ENCODE data around the gene MLH3.
A peak's percentile ranks its signal among the peaks of the same experiment; 100 is the strongest.
"Not testable (repeated sequence)": the region's sequence is repeated elsewhere in the genome, so short reads cannot be mapped to it uniquely, and the experiment has no call there.

The MLH3 gene

GRCh38 chr14:75050852-75051555, at the start of gene MLH3:
MLH3 (minus strand) TSS chr14:75051467; CDS start chr14:75049655, 1,812 bp downstream.
- peak; percentile 76 to 78 for DNase-seq

DNA sequence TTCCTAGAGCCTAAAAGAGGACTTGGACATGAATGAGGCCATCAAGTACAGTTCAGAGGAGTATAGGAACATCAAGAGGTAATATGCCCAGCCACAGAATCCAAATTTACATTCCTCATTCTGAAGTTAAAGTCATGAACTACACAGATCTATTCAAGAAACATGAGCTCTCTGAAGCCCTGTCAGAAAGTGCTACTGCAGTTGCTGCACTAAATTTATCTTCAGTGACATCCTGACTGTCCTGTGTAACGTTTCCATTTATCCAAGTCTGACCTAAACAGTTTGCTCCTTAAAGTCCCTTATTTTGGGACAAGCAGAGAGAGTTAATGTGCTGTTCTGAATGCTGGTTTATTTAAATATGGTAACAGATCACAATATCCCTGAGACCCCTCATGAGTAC, 47.4 kb upstream of the MLH3 start:
- no peak for DNase-seq

DNA sequence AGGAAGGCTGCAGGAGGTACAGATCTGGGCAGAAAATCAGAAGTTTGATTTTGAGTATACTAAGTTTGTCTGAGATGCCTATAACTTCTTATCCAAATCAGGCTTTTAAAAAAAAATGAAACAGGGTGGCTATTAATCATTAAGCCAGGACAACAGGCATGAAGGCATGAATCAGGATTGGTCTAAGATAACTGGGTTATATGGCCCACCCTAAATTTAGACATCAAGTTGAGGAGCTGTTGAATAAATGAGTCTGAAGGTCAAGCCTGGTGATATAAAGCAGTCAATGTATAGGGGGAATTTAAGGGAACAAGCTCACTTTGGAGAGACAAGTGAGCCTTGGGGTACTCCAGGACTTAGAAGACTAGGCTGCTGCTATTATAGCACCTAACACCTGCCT, 46.9 kb upstream of the MLH3 start:
- no peak for DNase-seq

GRCh38 chr14:75096959-75097358, 45.7 kb upstream of the MLH3 start:
- no peak for DNase-seq

- DNase-seq, result no peak
Observed at GRCh38 chr14:75095690-75096089, 44.4 kb upstream of the MLH3 start.

GRCh38 chr14:75094896-75095295, 43.6 kb upstream of the MLH3 start:
- no peak for DNase-seq

GRCh38 chr14:75092698-75093097, 41.4 kb upstream of the MLH3 start:
- no peak for DNase-seq

DNA sequence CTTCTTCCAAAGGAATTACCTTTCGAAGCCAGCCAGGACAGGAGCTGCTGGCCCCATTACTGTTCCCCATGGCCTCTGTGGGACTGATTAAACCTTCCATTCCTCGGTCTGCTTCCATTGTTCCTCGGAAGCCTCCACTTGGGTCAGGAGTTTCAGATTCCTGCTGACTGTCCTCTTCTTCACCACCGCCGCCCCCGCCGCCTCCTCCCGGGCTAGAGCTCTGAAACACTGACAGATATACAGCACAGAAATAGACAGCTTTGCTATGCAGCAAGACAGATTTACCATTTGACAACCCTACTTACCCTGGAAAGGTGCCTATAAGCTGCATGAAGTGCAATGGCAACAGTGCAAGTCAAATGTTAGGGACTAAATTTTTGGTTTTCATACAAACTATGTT, 40.0 kb upstream of the MLH3 start:
- no peak for DNase-seq

- no peak for DNase-seq
Observed at GRCh38 chr14:75090353-75090752, 39.1 kb upstream of the MLH3 start.

DNA sequence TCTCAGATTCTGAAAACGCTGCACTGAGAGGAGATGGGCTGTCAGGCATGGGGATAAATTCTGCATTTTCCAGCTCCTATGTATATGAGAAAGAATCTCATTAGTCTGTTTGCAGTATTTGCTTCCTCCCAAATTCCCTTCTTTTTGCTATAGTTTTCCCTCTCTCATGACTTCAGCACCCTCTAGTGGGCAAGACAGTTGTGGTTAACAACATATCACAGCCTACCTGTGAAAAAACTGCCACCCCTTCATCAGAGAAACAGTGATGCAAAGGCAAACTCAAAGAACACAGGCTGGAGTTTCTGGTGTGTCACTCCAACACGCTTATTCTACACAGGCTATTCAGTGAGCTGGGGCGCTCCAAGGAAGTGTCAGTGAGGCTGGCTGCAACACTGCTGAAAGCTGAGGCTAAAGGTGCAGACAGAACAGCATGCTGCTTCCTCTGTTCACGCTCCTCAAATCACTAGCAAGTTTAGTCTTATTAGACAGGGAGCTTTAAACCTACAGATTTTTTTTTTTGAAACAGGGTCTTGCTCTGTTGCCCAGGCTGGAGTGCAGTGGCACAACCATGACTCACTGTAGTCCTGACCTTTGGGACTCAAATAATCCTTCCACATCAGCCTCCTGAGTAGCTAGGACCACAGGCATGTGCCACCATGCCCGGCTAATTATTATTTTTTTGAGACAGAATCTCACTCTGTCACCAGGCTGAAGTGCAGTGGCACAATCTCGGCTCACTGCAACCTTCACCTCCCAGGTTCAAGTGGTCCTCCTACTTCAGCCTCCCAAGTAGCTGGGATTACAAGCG, 37.5 kb upstream of the MLH3 start:
- peak in 1 of 2 experiments; percentile 25 for DNase-seq

- DNase-seq, result no peak
Observed at GRCh38 chr14:75088153-75088552, 36.9 kb upstream of the MLH3 start.

- DNase-seq, result no peak
Observed at GRCh38 chr14:75084513-75084912, 33.2 kb upstream of the MLH3 start.

DNA sequence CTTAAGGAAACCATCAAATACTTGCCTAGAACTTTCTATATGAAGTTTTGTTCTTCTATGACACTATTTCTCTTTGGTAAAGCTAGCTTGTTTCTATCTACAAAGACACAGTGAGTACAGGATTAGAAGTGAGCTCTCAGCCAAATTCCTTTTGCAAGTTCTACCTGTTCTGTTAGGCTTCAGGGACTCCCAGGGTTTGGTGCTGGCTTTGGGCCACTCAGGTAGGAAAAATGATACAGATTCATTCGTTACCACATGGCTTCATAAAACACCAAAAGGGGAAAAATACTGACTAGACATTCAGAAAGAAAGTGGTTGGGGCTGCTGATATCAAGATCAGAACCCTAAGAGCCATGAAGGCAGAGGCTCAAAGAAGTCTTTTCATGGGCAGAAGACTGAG, 32.0 kb upstream of the MLH3 start:
- no peak for DNase-seq

DNA sequence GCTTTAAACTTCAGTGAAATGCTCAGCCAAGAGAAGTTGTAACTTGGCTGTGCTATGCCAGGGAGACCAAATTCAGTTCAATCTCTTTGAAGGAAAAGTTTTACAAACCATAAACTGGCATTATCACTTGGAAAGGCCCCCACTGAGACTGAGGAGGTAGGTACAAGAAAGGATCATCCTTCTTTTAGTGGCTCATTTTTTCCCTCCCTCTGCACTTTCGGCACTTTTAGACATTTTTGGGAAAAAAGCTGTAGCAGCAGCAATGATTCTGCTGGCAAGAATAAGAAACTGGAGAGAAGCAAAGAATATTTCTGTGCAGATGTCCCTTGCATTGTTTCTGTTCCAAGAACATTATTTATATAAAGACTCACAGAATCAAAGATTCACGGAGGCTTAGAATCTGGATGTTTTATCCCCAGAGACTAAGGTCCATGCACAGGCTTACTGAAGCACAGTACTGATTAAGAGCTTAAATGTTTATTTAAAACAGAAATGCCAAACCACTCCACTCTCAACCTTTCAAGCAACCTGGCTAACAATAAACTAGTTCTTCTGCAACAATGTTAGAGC, 30.5 kb upstream of the MLH3 start:
- DNase-seq, result no peak

GRCh38 chr14:75079521-75079920, 28.3 kb upstream of the MLH3 start:
- no peak for DNase-seq

DNA sequence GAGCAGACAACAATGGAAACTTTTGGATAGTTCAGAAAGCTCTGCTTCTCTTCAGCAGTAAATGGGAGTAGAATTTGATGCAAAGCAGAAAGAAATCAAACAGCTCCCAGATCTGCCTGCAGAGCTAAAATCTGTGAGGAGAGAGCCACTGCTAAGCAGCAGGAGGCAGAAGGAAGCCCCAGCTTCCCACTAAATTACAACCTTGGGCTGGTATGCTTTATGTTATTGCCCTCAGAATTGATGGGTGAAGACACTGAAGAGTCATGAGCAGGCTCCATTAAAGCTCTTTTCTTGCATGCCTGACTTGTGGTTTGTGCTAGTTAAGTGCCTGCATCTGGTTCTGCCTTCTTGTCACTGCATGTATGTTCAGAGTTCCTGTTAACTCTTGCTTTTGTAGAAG, 26.5 kb upstream of the MLH3 start:
- no peak for DNase-seq

DNA sequence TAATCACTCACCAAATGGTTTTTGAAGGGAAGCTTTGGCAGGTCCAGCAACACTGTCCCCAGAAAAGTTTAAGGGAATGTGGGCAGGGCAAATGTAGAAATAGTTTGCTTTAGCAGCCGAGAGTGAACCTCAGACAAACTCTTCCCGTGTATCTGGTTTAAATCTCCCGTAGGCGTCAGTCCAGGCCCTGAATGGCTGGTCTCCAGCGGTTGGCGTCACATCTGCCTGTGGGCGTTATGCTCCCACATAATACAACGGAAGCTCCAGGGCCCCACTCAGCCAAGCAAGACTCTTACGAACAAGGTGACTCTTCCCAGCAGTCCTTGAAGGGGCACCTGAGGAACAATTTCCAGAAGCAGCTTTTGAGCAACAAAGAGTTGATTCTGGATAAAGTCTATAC, 19.1 kb upstream of the MLH3 start:
- DNase-seq, result no peak

DNA sequence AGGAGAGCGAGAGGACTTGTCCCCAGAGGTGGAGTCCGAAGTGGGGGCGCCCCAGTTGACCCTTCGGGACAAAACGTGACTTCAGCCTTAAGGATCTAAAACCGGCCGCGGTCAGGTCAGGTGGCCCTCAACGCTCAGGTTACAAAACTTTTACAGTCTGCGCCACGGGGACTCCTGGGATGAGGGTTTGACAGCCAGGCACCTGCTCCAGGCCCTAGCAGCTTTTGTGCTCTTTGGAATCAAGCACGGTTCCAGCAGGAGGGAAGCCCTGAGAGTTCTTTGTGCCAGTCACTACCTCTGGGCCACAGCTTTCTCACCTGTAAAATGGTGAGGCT, 18.5 kb upstream of the MLH3 start:
- DNase-seq, result no peak

- DNase-seq, result peak; percentile 44 to 68
Observed at GRCh38 chr14:75069121-75069810, 18.0 kb upstream of the MLH3 start, which contains the start of gene ZC2HC1C. ZC2HC1C (plus strand) TSS chr14:75069641; CDS start chr14:75070574, 933 bp downstream.

DNA sequence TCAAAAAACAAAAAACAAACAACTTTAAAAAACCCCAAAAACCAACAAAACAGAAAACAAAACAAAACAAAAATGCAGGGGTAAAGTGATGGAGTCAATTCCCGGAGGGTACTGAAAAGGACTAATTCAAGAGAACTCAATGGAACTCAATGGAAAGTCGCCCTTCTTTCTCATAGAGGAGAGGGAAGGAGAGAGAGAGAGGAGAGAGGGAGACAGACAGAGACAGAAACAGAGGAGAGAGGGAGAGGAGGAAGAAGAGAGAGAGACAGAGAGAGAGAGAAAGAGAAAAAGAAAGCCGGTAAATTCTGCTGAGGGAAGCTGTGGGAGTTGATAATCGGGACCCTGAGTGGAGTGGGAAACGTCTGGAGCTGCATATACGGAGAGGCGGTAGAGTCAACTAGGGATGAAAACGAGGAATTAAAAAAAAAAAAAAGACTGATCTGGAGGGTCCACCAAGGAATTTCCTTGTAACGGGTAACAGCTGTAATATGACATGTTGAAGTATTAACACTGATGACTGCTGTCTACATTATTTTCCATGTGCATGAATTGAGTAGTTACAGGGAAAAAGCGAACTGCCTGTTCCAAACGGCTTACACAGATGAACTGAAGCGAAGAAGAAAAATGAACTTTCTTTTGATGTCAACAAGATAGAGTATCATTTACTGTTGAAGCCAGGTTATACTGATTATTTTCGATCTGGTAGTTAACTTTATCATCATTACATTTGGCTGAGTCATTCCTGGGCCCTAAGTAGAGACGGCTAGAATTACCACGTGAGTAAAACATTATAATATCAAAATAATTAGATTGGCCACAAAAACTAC, 17.2 kb upstream of the MLH3 start:
- DNase-seq, result no peak

DNA sequence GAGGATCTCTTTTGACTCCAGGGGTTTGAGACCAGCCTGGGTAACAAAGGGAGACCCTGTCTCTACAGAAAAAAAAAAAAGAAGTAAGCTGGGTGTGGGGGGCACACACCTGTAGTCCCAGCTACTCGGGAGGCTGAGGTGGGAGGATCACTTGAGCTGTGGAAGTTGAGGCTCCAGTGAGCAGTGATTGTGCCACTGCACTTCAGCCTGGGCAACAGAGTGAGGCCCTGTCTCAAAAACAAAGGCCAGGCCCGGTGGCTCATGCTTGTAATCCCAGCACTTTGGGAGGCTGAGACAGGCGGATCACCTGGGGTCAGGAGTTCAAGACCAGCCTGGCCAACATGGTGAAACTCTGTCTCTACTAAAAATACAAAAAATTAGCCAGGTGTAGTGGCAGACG, 16.5 kb upstream of the MLH3 start:
- not testable (repeated sequence) for DNase-seq

DNA sequence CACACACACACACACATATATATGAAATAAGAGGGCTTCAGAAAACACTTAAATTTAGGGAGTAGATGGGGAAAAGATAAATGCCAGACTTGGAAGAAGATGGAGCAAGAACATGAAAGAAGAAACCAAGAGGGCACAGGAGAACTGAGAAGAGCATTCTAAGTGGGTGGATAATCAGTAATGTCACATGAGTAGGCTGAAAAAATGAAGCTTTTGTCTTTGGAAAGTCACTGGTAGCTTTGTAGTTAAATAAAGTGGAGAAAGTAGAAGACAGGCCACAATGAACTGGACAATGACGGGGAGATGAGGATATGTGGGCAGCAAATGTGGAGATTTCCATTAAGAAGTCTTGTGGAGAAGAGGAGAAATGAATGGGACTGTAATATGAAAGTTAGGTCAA, 15.9 kb upstream of the MLH3 start:
- DNase-seq, result no peak

GRCh38 chr14:75066691-75067090, 15.4 kb upstream of the MLH3 start:
- DNase-seq, result no peak
